ENCODE measurements around the gene ZNF75A. TPM values are rescaled to one million over a fixed set of nuclear protein-coding genes. Genes with fewer than 3 reads are reported as not detected.

ZNF75A gene
- total RNA-seq, 1 donor = 26.1 TPM

- Histone ChIP-seq H3K27me3 (ENCODE audit: insufficient read depth, low read length) (no peaks in the 10 kb centered on the region), H2AFZ (ENCODE audit: low read length) (no peak overlapping the region), H3K4me3 (ENCODE audit: insufficient read depth, low read length) (no peak overlapping the region), H3K27ac (ENCODE audit: low read depth, low read length) (no peak overlapping the region), H3K36me3 (ENCODE audit: insufficient read depth, low read length) (no peaks in the 10 kb centered on the region), H3K9me3 (ENCODE audit: low read depth, low read length) (no peaks in the 10 kb centered on the region), H3K4me1 (ENCODE audit: insufficient read depth, low read length) (no peaks in the 10 kb centered on the region), H3K4me2 (ENCODE audit: insufficient read depth, low read length) (no peak overlapping the region), H3K79me2 (ENCODE audit: insufficient read depth, low read length) (no peaks in the 10 kb centered on the region), H4K20me1 (ENCODE audit: insufficient read depth, low read length) (no peaks in the 10 kb centered on the region)
- no peak for DNase-seq (ENCODE audit: insufficient read length, low spot score, missing footprints)
- TF ChIP-seq, protein P1, sequence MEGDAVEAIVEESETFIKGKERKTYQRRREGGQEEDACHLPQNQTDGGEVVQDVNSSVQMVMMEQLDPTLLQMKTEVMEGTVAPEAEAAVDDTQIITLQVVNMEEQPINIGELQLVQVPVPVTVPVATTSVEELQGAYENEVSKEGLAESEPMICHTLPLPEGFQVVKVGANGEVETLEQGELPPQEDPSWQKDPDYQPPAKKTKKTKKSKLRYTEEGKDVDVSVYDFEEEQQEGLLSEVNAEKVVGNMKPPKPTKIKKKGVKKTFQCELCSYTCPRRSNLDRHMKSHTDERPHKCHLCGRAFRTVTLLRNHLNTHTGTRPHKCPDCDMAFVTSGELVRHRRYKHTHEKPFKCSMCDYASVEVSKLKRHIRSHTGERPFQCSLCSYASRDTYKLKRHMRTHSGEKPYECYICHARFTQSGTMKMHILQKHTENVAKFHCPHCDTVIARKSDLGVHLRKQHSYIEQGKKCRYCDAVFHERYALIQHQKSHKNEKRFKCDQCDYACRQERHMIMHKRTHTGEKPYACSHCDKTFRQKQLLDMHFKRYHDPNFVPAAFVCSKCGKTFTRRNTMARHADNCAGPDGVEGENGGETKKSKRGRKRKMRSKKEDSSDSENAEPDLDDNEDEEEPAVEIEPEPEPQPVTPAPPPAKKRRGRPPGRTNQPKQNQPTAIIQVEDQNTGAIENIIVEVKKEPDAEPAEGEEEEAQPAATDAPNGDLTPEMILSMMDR (IDR thresholded peaks at IDR 0.05; ENCODE audit: extremely low read depth, low read depth, low read length) = no peak
Measured at GRCh38 chr16:3328104-3328503, 22.8 kb downstream of the ZNF75A start.

- TF ChIP-seq, protein P1 (IDR thresholded peaks at IDR 0.05; ENCODE audit: extremely low read depth, low read depth, low read length) = no peak
- no peak overlapping the region for H3K27ac ChIP-seq (ENCODE audit: low read depth, low read length)
- no peaks in the 10 kb centered on the region for H3K4me1 ChIP-seq (ENCODE audit: insufficient read depth, low read length)
- no peak overlapping the region for H2AFZ ChIP-seq (ENCODE audit: low read length)
- no peaks in the 10 kb centered on the region for H3K79me2 ChIP-seq (ENCODE audit: insufficient read depth, low read length)
- H3K9me3 ChIP-seq (ENCODE audit: low read depth, low read length) = no peaks in the 10 kb centered on the region
- DNase-seq (ENCODE audit: insufficient read length, low spot score, missing footprints) = no peak
- H3K27me3 ChIP-seq (ENCODE audit: insufficient read depth, low read length) = no peaks in the 10 kb centered on the region
- no peak overlapping the region for H3K4me2 ChIP-seq (ENCODE audit: insufficient read depth, low read length)
- H3K4me3 ChIP-seq (ENCODE audit: insufficient read depth, low read length) = no peak overlapping the region
- no peaks in the 10 kb centered on the region for H3K36me3 ChIP-seq (ENCODE audit: insufficient read depth, low read length)
- no peaks in the 10 kb centered on the region for H4K20me1 ChIP-seq (ENCODE audit: insufficient read depth, low read length)
Measured at GRCh38 chr16:3328643-3329042, 23.3 kb downstream of the ZNF75A start.

GRCh38 chr16:3346041-3346440 is 40.7 kb downstream of the ZNF75A start:
- DNase-seq (ENCODE audit: insufficient read length, low spot score, missing footprints) = peak; percentile 65
- Histone ChIP-seq H3K9me3 (ENCODE audit: low read depth, low read length) (no peaks in the 10 kb centered on the region), H4K20me1 (ENCODE audit: insufficient read depth, low read length) (no peaks in the 10 kb centered on the region), H3K4me1 (ENCODE audit: insufficient read depth, low read length) (no peaks in the 10 kb centered on the region), H3K27ac (ENCODE audit: low read depth, low read length) (no peak overlapping the region), H3K4me2 (ENCODE audit: insufficient read depth, low read length) (no peak overlapping the region), H3K4me3 (ENCODE audit: insufficient read depth, low read length) (no peak overlapping the region), H2AFZ (ENCODE audit: low read length) (no peak overlapping the region), H3K79me2 (ENCODE audit: insufficient read depth, low read length) (no peaks in the 10 kb centered on the region), H3K36me3 (ENCODE audit: insufficient read depth, low read length) (no peaks in the 10 kb centered on the region), H3K27me3 (ENCODE audit: insufficient read depth, low read length) (no peaks in the 10 kb centered on the region)
- TF ChIP-seq, protein P1 (IDR thresholded peaks at IDR 0.05; ENCODE audit: extremely low read depth, low read depth, low read length) = no peak

GRCh38 chr16:3347586-3347985 is 42.3 kb downstream of the ZNF75A start:
- H3K4me2 ChIP-seq (ENCODE audit: insufficient read depth, low read length) = no peak overlapping the region

More at GRCh38 chr16:3347586-3347985, 42.3 kb downstream of the ZNF75A start:
- DNase-seq (ENCODE audit: insufficient read length, low spot score, missing footprints) = no peak
- TF ChIP-seq, protein P1 (IDR thresholded peaks at IDR 0.05; ENCODE audit: extremely low read depth, low read depth, low read length) = no peak
- no peaks in the 10 kb centered on the region for H3K4me1 ChIP-seq (ENCODE audit: insufficient read depth, low read length)
- H2AFZ ChIP-seq (ENCODE audit: low read length) = no peak overlapping the region
- no peaks in the 10 kb centered on the region for H4K20me1 ChIP-seq (ENCODE audit: insufficient read depth, low read length)
- no peaks in the 10 kb centered on the region for H3K27me3 ChIP-seq (ENCODE audit: insufficient read depth, low read length)
- no peaks in the 10 kb centered on the region for H3K36me3 ChIP-seq (ENCODE audit: insufficient read depth, low read length)
- H3K27ac ChIP-seq (ENCODE audit: low read depth, low read length) = no peak overlapping the region
- H3K79me2 ChIP-seq (ENCODE audit: insufficient read depth, low read length) = no peaks in the 10 kb centered on the region
- no peaks in the 10 kb centered on the region for H3K9me3 ChIP-seq (ENCODE audit: low read depth, low read length)
- no peak overlapping the region for H3K4me3 ChIP-seq (ENCODE audit: insufficient read depth, low read length)

All from osteoblast (primary cell).